Right lobe of liver (tissue), 6 donors: ENCODE results near the gene JUND. TPM values are rescaled to one million over a fixed set of nuclear protein-coding genes. Genes with fewer than 3 reads are reported as not detected.
A peak's percentile ranks its signal among the peaks of the same experiment; 100 is the strongest.

Experiments used
- ATAC-seq, 4 donors: fragments of 200-7000 bp; cut with Tn5 transposase; one replicate each; pipeline ENCODE4 v1.9.1; 2020; ENCODE audit warnings: mild to moderate bottlenecking in 4 of 4, moderate library complexity in 4 of 4
- DNase-seq, 3 donors: peaks; one replicate each; pipeline ENCODE4 v3.0.0-alpha.2; 2020
- H3K27ac ChIP-seq, 3 donors: fragments of 200-600 bp; one replicate each; pipeline ENCODE4 v1.8.0; 2022
- H3K27me3 ChIP-seq, 2 donors: fragments of 200-600 bp; one replicate each; pipeline ENCODE4 v1.8.0; 2022
- H3K36me3 ChIP-seq, 4 donors: fragments of 200-600 bp; sonication (generic) in 1 of 4; one replicate each; pipeline versions ENCODE4 v1.5.1 to v1.8.0; 2017 to 2022; ENCODE audit warnings: control low read depth in 1 of 4
- H3K4me1 ChIP-seq, 4 donors: fragments of 200-600 bp; sonication (generic) in 1 of 4; one replicate each; pipeline versions ENCODE4 v1.5.1 to v1.8.0; 2017 to 2022; ENCODE audit warnings: control low read depth in 1 of 4
- H3K4me3 ChIP-seq, 3 donors: fragments of 200-600 bp; one replicate each; pipeline ENCODE4 v1.8.0; 2022
- H3K9me3 ChIP-seq, 4 donors: fragments of 200-600 bp; sonication (generic) in 1 of 4; one replicate each; pipeline versions ENCODE4 v1.5.1 to v1.8.0; 2017 to 2022; ENCODE audit warnings: control low read depth in 1 of 4
- CTCF ChIP-seq, 4 donors: fragments of 200-600 bp in 3 of 4; fragments of 450-650 bp in 1 of 4; IDR thresholded peaks; one replicate each; pipeline versions ENCODE4 v1.5.1 to v1.8.0; 2016 to 2022; ENCODE audit warnings: antibody characterized with exemption in 4 of 4, mild to moderate bottlenecking in 2 of 4
- POLR2A ChIP-seq: fragments of 450-650 bp; IDR thresholded peaks from one replicate; pipeline ENCODE4 v1.6.1; 2017; ENCODE audit warnings: antibody characterized with exemption, mild to moderate bottlenecking
- WGBS: methylation state at CpG from one replicate; pipeline ENCODE4 v1.1.6; 2018; ENCODE audit warnings: low coverage, low lambda C conversion rate; ENCODE audit not compliant: insufficient coverage; ENCODE audit errors: missing lambda C conversion rate; 5-methylcytosine and 5-hydroxymethylcytosine counted together
- intact Hi-C, 2 donors: fragments of 100-400 bp; cut with DNase I; formaldehyde crosslinking; loops; one replicate each; pipeline versions ENCODE4 v1.11.2 to v1.14.1; 2022
- total RNA-seq, 6 experiments: library from RNA; depleted of rRNA in 2 of 6; stranded (reverse); fragments of >200 nt in 2 of 6; fragmentation: NEBNext Ultra II Directional in 3 of 6; extraction: Animal tissue kit (Norgen Biotek cat#: 25700) in 3 of 6; gene quantifications; one replicate each; pipeline versions ENCODE4 v1.1.0 to v1.2.4, GENCODE V29; 2016 to 2023
- donor health status: DM: no; HTN: yes; CAD: no.
- donor health status: DM: no; HTN: no; CAD: no.
- donor health status: DM: no; HTN: no; CAD: no.
- donor health status: DM: no; HTN: yes; CAD: no.
- donor health status: DM: no; HTN: yes; CAD: no.

JUND gene
- total RNA-seq, 6 experiments from 2014 or later = 29.3 to 188 (median 134) TPM

GRCh38 chr19:18320865-18321733 is 39.7 kb upstream of the JUND start:
- Histone ChIP-seq H3K4me3 (no peak overlapping the region), H3K27ac (peak overlapping the region; percentile 61 to 82 (median 74)), H3K27me3 (no peaks in the 10 kb centered on the region), H3K4me1 (peaks cover 3 to 58% (median 24%) of the 10 kb centered on the region in 4 donors), H3K36me3 (no peaks in the 10 kb centered on the region), H3K9me3 (no peaks in the 10 kb centered on the region)
- DNase-seq = no peak
- TF ChIP-seq POLR2A (no peak), CTCF (IDR thresholded peaks at IDR 0.05) (no peak)
- peak in 1 of 4 donors; percentile 6 for ATAC-seq
- 59% methylated on average over 14 of the region's 14 CpGs for WGBS
- intact Hi-C loops = loop anchor here (5.0 kb wide), 2 partner anchors 34 to 44 kb away; no protein-coding TSS in a partner anchor

DNA sequence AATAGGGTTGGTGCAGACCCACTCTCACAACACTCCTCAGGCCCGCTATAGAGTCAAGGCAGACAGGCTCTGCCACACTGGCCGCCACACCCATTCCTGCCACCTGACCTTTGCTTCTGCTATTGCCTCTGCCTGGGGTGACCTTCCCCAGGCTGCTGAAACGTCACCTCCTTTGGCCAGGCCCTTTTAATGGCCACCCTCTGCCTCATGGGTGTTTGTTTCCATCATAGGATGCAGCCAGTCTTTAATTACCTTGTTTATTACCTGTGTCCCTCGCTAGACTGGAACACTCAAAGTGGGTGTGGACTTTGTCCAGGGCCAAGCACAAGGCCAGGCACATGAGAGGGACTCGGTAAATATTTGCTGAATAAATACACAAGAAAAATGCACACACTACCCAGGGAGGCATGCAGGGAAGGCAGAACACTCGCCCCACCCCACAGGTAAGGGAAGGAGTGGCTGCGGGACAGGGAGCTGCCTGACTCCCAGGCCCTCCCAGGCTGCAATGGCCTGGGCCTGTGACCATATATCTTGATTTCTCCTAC is 38.2 kb upstream of the JUND start:
- H3K4me3 ChIP-seq = no peak overlapping the region
- peak; percentile 15 to 62 (median 46) for ATAC-seq
- H3K27ac ChIP-seq = peak overlapping the region; percentile 25 to 74 (median 61)
- 38% methylated on average over 7 of the region's 7 CpGs for WGBS
- DNase-seq = peak in 2 of 3 donors; percentile 70 to 77
- no peaks in the 10 kb centered on the region for H3K27me3 ChIP-seq
- H3K36me3 ChIP-seq = no peaks in the 10 kb centered on the region
- no peaks in the 10 kb centered on the region for H3K9me3 ChIP-seq
- TF ChIP-seq POLR2A (no peak), CTCF (IDR thresholded peaks at IDR 0.05) (no peak)
- H3K4me1 ChIP-seq = peaks cover 3 to 58% (median 24%) of the 10 kb centered on the region in 4 donors
- intact Hi-C loops = loop anchor here (5.0 kb wide), 2 partner anchors 32 to 42 kb away; no protein-coding TSS in a partner anchor

- DNase-seq (peak in 1 of 3 donors; percentile 69), ATAC-seq (peak; percentile 0 to 14 (median 1))
- no peaks in the 10 kb centered on the region for H3K9me3 ChIP-seq
- TF ChIP-seq CTCF (IDR thresholded peaks at IDR 0.05) (no peak), POLR2A (no peak)
- peak overlapping the region; percentile 61 to 74 (median 68) for H3K27ac ChIP-seq
- 25% methylated on average over 10 of the region's 18 CpGs for WGBS
- intact Hi-C loops = no loop called here
- no peaks in the 10 kb centered on the region for H3K36me3 ChIP-seq
- H3K27me3 ChIP-seq = no peaks in the 10 kb centered on the region
- no peak overlapping the region for H3K4me3 ChIP-seq
- H3K4me1 ChIP-seq = peaks cover 3 to 51% (median 24%) of the 10 kb centered on the region in 4 donors
Measured at GRCh38 chr19:18317961-18318800, 36.8 kb upstream of the JUND start.

DNA sequence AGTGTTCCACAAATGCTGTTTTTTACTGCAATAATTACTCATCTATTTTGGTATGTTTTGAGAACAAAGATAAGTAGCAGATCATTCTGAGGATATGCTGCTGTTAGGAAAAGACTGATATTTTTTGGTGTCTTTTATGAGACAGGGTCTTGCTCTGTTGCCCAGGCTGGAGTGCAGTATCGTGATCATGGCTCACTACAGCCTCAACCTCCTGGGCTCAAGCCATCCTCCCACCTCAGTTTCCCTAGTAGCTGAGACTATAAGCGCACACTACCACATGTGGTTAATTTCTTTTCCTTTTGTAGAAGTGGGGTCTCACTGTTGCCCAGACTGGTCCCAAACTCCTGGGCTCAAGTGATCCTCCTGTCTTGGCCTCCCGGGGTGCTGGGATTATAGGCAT is 32.0 kb upstream of the JUND start:
- 94% methylated on average over 3 of the region's 3 CpGs for WGBS
- Histone ChIP-seq H3K4me1 (peaks cover under 1 to 34% (median 5%) of the 10 kb centered on the region in 4 donors), H3K9me3 (no peaks in the 10 kb centered on the region), H3K36me3 (peaks cover 0 to 2% (median 0%) of the 10 kb centered on the region in 4 donors), H3K4me3 (no peak overlapping the region), H3K27me3 (no peaks in the 10 kb centered on the region), H3K27ac (no peak overlapping the region)
- TF ChIP-seq POLR2A = no peak
- no peak for TF ChIP-seq CTCF (IDR thresholded peaks at IDR 0.05)
- no peak for ATAC-seq
- intact Hi-C loops = no loop called here
- no peak for DNase-seq
